NCI-H526 treated with DMSO at 0.1 percent for 48 hours (cell line): Measurements from ENCODE around the gene RGS17.
"Not testable (repeated sequence)": the region's sequence is repeated elsewhere in the genome, so short reads cannot be mapped to it uniquely, and the experiment has no call there.

ENCODE experiments used
- DNase-seq: peaks from one replicate; lab custom pipeline; 2025; lab: John Stamatoyannopoulos, UW

Gene RGS17, protein sequence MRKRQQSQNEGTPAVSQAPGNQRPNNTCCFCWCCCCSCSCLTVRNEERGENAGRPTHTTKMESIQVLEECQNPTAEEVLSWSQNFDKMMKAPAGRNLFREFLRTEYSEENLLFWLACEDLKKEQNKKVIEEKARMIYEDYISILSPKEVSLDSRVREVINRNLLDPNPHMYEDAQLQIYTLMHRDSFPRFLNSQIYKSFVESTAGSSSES

DNA sequence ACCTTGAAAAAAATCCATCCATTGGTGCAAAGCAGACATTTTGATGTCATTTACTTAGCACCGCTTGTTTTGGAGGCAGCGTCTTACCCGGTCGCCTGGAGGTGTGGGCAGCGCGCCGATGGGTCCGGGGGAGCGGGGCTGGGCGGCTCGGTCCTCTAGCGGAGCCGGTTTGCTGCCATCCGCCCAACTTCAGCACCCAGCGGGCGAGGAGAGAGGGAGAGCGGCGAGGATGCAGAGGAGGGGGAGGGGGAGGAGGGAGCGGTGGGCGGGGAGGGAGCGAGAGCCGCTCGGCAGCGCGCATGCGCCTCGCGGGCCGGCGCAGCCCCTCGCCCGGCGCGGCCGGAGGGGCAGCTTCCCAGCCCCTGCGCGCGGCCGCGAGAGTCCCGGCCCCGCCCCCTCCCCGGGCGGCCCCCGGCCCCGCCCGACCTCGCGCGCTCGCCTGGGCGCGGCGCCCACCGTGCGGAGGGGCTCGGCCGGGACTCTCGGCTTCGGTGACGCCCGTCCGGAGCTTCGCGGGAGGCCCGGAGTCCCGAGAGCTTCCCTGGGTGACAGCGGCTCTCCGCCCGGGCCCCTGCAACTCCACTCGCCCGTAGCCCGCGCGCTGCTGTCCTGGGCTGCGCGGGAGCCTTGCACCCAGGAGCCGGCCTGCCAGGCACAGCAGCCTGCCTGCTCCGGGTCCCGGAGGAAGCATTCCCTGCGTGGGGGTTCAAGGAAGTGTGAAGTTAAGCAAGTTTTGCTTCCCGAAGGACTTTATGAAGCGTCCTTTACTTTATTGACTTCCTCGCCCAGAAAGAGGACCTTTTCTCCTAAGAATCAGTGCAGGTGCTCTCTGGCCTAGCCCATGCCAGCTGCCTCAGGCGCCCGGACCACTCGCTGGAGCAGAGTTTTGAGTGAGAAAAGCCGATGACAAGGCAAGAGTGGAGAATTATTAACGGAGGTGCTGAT, at the start of gene RGS17:
TSS of gene RGS17 (minus strand) at position 246 of the 945 bp plus-strand sequence. CDS start 87,264 bp downstream, outside the sequence.
- peak; percentile 28 for DNase-seq

DNA sequence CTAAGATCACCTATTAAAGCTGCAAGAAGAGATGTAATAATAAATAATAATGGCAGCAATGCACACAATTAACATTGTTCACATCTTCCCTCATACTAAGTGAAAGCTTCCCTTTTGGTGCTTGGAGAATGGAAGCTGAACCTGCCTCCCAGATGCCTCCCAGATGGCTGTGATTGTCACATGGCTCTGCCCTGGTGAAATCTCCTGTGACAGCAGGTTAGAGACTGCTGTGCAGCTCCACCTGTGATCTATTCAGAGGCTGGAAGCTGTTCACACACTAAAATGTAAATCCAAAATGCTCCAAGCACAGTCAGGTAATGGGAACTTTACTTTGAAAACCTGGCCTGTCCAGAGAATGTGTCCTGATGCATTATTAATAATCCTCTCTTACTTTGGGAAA, 41.7 kb upstream of the RGS17 start:
- DNase-seq = no peak

DNA sequence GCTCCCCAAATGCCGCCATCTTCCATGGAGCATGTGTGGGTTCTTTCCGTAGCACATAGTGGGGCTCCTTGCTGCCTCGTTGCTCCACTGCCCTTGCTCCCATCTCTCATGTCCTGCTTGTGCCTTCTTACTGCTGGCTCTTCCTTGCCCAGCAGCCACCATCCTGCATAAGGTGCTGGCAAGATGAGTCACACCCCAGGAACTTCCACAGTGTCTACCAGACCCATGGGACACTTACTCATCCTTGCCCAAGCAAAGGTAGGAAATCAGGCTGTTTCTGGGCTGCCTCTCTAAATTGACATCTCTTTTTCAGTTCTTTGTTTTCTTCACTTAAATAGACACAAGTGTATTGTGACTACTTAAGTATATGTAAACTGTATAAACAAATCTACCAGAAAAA, 39.4 kb upstream of the RGS17 start:
- no peak for DNase-seq

DNA sequence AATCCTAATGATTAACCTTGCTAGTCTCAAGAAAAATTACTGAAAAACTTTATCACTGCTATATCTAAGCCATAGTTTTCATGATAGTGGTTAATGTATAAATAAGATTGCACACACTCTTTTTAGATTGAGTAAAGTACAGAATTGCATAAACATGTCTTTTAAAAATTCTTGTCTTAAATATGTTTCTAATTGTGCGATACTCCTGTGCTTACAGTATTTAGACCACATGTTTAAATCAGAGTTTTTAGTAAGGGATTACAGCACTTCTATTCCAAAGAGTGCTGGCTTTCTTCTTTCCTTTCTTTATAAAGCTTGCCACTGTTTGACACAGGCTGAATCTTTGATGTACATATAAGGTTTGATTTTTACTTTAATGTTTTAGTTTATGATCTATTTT, 36.8 kb upstream of the RGS17 start:
- DNase-seq = no peak

DNA sequence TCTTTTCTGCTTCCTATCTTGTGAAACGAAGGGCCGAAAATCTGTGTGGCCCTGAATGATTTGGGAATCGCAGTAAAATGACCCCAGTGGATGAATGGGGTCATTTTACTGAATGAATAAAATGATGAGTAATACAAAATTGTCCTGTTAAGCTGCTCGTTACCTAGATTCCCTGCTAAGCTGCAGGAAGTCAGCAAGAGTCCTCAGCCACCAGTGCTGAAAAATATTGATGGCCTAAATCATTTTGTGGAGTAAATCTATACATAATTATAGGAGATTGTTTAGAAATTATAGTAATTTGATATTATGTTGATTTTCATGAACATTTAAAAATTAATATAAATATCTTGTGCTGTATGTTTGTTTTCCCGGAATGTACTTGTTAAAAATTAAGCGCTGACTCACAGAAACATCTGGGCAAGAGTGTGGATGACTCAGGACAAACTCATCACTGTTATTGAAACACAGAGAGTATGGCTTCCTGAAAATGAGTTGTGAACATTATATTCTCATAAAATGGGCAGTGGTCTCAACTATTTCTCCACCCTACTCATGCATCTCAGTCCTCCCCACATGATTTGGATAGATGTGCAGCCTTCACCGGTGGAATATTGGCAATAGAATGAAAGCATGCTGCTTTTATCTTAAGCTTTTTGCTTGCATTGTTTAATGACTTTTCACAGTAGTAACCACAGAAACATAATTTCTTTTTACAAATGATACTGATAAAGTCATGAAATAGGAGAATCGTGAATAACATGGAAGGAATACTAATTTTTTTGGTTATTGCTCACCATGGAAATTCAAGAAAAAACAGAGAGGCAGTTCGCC, 36.2 kb upstream of the RGS17 start:
- DNase-seq = no peak

DNA sequence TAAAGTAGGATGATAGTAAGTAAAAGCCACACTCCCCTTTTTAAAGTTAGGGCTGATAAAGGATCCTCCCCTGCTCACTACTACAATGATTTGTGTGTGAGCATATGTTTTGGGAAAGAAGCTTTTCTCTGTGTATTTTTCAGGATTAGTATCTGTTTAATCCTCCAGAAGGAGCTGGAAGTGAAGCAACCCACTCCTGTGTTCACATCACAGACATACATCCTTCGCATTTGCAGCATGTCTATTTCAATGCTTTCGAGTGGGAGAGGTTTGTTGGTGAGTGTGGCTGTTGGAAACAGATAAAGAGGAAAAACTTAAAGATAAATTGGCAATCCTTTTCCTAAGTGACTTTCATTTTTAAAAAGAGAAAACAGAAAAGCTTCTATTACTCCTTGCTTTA, 31.6 kb upstream of the RGS17 start:
- no peak for DNase-seq

DNA sequence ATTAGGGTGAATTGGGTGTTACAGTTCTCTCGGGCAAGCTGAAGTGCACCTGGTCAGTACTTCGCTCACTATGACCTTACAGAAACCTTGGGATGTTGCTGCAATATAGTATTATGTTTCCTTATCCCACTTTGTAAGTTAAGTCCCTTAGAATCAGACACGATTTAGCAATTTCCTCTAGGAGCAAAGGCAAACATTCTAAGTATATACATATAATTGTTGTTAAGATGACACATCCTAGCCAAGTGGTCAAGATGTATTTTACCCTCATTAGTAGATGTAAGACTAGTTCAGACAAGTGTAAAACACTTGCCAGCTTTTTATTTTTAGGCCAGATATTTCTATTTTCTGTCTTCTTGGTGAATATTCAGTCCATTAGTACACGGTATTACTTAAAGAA, 31.1 kb upstream of the RGS17 start:
- no peak for DNase-seq

DNA sequence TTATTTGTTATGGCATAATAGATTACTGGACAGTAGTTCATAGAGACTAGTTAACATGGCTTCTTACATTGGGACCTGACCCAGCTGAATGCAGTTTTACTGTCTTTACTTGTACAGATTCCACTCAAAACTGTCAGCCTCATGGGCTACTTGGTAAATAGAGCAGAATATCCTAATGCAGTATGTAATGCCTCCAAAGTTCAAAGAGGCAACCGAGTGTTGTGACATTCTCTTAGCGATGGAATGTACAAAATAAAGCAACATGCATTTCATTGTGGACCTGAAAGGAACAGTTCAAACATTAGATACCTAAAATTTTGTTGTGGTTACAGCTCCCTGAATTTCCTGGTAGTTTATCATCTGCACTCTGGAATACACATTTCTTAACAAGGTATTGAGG, 29.1 kb upstream of the RGS17 start:
- no peak for DNase-seq

DNA sequence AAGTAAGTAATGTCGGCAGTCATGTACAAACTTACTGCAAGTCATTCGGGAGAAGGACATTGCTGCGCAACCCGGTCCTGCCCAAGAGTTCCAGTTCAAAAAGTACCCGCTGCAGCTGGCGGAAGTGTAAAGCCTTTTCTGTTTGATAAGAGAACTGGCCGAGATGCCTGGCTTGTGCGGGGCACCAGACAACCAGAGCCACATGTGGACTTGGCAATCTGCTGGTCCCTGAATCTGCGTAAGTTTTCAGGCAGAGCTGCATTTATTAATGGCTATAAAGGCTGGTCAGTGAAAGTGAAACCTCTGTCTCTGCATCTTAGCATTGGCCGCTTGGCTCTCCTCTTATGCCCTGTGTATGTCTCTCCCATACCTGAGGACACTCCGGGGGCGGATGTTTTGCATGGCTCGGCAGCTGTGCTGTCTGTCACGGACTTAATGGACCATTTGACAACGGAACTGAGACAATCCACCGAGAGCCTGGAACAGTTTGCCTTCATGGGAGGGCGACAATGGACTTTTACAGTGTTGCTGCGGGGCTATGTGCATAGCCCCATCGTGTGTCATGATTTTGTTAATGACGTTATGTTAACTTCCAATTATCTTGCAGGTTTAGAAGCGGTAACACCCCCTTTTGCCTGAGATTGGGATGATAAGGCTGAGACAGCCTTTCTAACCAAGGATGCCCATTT, 19.8 kb upstream of the RGS17 start:
- DNase-seq = peak; percentile 62

DNA sequence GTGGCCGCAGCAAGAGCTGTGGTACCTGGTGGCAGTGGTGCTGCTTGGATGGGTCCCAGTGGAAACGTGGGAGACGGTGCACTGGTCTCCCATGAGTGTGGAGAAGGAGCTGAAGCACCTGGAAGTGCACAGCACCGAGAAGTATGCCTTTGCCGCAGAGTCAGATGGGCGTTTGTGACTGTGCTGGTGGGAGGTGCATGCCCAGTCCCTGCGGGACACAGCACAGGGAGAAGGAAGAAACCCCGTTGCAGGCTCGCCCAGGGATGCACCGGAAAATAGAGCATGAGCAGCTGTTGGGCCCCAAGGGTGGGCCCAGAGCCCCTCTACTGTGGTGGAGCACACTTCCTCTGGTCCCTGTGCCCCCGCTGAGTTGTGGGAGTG, 19.3 kb upstream of the RGS17 start:
- DNase-seq = no peak

DNA sequence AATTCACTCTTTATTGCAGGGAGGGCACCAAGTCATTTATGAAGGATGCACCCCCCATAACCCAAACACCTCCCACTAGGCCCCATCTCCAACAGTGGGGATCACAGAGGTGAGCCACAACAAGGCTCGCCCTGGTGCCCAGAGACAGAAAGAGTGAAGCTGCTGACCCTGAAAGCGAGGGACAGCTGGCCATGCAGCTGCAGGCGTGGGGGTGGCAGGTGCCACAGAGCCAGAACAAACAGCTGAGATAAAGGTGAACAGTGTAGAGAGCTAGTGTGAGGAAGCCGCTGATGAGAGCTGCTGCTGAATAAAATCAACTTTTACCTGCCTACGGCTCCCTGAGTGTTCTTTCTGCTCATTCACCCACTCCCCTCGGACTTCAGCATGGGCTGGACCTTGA, 18.8 kb upstream of the RGS17 start:
- no peak for DNase-seq

DNA sequence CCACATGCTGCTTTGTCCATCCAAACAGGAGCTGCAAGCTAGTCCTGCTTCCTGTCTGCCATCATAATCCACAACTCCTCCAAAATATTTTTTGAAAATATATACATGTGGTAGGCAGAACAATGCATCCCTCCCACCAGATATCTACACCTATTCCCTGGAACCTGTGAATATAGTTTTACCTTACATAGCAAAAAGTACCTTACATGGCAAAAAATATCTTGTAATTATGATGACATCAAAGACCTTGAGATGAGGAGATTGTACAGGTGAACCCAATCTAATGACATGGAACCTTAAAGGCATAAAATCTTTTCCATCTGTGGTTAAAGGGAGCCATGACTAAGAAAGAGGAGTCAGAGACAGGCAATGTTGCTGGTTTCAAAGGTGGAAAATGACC, 15.3 kb upstream of the RGS17 start:
- DNase-seq = no peak

DNA sequence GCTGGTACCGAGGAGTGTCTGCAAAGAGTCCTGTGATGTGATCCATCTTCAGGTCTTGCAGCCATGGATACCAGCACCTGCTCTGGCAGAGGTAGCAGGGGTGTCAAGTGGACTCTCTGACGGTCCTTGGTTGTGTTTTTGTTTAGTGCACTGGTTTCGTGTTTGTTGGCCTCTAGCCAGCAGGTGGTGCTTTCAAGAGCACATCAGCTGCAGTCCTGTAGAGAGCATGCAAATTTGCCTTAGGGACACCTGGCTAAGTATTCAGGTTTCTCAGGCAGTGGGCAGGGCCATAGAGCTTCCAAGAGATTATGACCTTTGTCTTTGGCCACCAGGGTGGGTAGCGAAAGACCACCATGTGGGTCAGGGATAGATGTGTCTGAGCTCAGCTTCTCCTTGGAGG, 14.5 kb upstream of the RGS17 start:
- DNase-seq = no peak

DNA sequence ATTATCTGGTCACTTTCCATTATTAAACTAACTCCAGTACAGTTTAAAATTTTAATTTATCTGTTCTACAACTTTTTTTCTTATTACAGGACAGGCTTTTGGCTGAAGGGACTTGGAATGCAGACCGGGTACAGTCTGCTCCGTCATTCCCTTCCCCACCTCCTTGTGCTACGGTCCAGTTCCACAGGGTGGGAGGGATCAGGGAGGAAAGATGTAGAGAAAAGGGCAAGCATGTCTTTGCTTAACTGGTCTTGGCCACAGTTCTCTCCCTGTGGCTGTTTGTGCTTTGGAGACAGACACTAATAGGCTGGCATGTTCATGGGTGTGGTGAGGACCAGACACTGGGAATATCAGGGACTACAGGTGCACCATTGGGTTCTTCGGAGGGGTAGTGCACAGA, 12.1 kb upstream of the RGS17 start:
- no peak for DNase-seq

DNA sequence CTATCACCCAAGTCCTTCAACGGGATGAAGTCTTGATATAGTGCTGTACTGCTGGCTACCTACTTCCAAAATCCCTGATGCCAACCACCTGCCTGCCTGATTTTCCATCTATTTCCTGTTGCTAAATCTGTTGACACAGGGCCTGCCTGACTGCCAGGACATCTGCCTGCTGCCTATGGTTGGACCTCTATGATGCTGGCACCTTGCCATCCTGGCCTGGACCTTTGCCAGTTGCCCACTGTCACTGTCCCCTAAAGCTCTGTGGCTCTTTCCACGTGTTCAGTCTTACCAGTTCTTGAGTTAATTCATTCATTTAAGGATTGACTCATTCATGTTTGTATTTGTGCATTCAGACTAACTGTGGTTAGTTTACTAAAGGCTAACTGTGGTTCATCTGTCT, 9.2 kb upstream of the RGS17 start:
- no peak for DNase-seq

DNA sequence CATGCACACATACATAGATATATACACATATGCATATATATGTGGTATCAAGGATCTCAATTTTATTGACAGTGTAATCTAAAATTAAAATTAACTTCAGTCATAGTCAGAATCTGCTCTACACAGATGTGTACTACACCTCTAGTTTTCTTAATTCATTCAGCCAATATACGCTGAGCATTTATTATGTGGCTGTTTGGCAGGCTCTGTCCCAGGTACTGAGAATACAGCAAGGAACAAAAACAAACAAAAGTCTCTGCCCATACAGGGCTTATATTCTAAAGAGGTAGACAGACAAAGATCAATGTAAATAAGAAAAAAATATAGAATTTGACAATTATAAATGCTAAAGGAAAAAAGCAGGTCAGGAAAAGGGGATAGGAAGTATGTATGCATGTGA, 7.8 kb upstream of the RGS17 start:
- no peak for DNase-seq

DNA sequence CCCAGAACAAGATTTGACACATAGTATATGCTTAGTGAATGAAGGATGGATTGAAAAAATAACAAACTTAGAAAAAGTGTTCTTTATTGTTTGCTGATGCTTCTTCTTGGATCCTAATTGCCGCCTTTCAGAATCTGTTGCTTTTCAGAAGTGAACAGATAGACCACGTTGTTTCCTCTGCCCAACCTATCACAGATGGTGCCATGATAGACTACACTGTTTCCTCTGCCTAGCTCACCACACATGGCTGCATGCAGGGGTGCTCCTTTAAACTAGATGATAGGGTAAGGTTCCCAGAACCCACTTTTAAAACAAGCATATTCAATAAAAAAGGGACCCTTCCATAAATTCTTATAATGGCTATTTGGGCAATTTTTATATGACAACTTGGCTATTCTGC, 4.6 kb upstream of the RGS17 start:
- DNase-seq = no peak

DNA sequence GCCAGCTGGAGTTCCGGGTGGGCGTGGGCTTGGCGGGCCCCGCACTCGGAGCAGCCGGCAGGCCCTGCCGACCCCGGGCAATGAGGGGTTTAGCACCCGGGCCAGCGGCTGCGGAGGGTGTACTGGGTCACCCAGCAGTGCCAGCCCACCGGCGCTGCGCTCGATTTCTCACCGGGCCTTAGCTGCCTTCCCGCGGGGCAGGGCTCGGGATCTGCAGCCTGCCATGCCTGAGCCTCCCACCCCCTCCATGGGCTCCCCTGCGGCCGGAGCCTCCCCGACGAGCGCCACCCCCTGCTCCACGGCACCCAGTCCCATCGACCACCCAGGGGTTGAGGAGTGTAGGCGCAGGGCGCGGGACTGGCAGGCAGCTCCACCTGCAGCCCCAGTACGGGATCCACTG, 2.6 kb upstream of the RGS17 start:
- DNase-seq = not testable (repeated sequence)

DNA sequence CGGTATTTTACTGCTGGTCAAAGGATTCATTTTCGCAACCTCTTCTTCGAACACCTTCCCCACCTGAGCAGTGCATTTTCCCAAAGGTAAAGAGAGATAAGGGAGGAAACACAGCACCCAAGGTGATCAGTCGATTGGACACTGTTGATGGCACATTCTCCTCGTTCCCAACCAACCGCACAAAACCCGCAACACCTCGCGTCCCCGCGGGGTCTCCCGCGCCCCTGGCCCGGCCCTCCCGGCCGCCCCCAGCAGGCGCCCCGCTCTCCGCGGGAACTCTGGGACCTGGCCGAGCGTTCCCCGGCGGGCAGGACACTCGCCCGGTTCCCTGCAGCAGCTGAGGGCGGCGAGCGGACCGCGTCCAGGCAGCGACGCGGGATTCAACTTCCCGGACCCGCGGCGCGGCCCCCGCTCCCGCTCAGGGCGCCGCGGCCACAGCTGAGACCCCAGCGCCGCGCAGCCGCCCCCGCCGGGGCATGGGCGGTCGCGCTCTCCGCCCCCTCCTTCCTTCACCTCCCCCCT, 506 bp downstream of the RGS17 start:
- no peak for DNase-seq

DNA sequence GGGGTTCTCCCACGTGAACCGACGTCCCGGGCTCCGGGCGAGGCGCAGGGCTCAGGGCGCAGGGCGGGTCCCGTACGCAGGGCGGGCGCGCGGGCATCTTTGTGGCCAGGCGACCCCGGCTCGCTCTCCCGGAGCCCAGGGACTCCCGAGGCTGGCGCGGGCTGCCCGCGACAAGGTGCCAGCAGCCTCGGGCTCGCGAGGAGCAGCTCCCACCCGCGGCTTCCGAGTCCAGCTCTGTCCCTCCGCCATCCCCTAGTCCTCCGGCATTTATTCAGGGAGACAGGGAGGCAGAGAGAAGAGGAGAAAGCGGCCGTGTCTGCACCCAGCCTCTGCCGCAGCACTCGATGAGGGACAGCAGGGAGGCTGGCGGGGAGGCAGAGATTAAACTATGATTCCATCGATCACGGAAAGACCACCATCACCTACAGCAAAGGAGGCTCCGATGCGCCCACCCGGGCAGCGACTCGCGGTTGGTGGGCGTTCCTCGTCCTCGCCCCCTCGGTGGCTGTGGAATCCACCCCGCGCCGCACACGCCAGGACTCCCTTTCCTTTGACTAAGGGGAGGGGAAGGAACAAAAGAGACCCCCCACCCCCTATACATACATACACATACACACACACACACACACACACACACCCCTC, 1.1 kb downstream of the RGS17 start:
- no peak for DNase-seq

DNA sequence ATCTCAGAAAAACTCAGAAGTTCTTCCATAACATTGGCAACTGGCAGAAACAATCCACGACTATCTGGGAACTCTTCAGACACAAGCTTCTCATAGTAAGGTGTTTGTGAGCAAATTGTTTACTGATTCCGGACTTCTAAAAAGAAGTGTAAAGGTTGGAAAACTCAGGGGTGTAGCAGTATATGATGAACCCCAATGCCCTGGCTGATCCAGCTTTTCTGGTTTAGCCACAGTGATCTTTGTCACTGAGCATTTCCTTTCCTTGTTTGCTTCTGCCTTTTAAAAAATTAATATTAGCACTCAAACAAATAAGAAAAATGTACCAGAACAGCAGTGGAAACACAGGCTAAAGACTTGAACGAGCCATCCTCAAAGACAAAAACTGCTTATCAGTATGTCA, 4.9 kb downstream of the RGS17 start:
- no peak for DNase-seq
